ENCODE data around the gene FHL5. TPM values are rescaled to one million over a fixed set of nuclear protein-coding genes. Genes with fewer than 3 reads are reported as not detected.
"Not testable (repeated sequence)": the region's sequence is repeated elsewhere in the genome, so short reads cannot be mapped to it uniquely, and the experiment has no call there.

The FHL5 gene
- total and polyA plus RNA-seq, 3 experiments from 2014 or later = not detected

DNA sequence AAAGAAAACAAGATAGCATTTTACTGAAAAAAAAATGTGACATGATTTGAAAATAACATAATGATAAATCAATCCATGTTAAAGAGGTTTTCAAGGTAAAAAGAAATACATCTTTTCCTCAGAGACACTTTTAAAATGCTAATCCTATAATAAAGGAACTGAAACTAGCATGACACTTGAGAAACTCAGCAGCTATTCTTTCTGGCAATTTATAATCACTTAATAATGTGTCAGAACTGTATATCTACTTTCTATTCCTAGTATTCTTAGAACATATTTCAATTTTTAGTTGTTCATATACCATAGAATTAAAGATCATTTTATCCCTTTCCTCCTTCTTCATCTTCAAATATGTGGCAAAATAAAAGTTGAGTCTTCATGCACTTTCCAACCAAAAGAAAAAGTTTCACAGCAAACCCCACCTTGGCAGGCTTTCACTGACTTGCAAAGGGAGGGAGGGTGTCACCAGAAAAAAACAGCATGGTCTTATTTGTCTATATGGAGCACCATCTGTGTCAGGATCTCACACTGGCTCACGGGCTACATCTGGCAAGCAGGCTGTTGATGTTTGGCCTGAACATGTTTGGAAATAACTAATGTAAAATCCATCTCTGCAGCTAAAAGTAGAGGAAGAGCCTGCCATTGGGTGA is 48.5 kb downstream of the FHL5 start:
- Mint-ChIP-seq H3K9me3 (no peaks in the 10 kb centered on the region), H3K4me1 (no peaks in the 10 kb centered on the region), H3K4me3 (no peak overlapping the region), H3K36me3 (no peaks in the 10 kb centered on the region), H3K27me3 (peaks cover 8 to 31% of the 10 kb centered on the region in 2 donors), H3K27ac (no peak overlapping the region)
- CTCF ChIA-PET = no interaction called here
- no peak overlapping the region for H3K4me3 ChIP-seq (ENCODE audit: low read length)
- POLR2A ChIA-PET = no interaction called here
- DNase-seq = no peak
- no peak overlapping the region for H3K27ac ChIP-seq (ENCODE audit: low read depth, low read length)
- H3K4me1 ChIP-seq (ENCODE audit: insufficient read depth, low read length) = no peaks in the 10 kb centered on the region
- no peaks in the 10 kb centered on the region for H3K9me3 ChIP-seq (ENCODE audit: low read length)
- H3K27me3 ChIP-seq (ENCODE audit: insufficient read depth, low read length, poor library complexity, severe bottlenecking) = no peaks in the 10 kb centered on the region
- H3K36me3 ChIP-seq (ENCODE audit: insufficient read depth, low read length) = no peaks in the 10 kb centered on the region

DNA sequence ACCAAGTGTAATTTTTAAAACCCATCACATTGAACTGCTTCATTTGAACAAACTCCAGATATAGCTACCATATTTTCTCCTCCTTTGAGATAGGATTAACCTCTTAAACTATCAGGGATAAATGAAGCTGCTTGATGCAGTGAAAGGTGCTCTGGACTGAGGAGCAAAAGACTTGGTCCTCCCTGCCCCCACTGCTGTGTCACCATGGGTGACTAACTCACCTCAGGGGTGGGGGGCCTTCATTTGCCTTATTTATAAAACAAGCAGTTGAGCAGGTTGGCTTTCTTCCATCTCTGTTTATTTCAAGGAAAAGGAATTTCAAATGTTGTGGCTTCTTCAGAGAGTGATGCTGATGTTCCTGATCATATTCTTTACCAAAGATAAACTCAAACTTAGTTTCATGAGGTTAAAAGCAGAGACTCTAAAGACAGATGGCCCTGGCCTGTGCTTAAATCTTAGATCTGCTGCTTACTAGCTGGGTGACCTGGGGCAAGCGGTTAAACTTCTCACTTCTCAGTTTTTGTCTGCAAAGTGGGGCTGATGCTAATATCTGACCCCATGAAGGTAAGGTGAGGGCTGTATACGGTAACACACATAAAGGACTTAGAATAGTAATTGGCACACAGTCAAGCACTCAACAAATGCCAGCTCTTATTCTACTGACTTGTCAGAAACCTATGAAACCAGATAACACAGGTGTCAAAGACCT is 50.5 kb downstream of the FHL5 start:
- H3K27ac ChIP-seq (ENCODE audit: low read depth, low read length) = no peak overlapping the region
- ChIA-PET POLR2A (no interaction called here), CTCF (no interaction called here)
- no peak overlapping the region for H3K27ac Mint-ChIP-seq
- peaks cover 11 to 38% of the 10 kb centered on the region in 2 donors for H3K27me3 Mint-ChIP-seq
- H3K4me3 Mint-ChIP-seq = no peak overlapping the region
- no peaks in the 10 kb centered on the region for H3K4me1 Mint-ChIP-seq
- H3K9me3 ChIP-seq (ENCODE audit: low read length) = no peaks in the 10 kb centered on the region
- DNase-seq = no peak
- no peaks in the 10 kb centered on the region for H3K36me3 Mint-ChIP-seq
- no peaks in the 10 kb centered on the region for H3K36me3 ChIP-seq (ENCODE audit: insufficient read depth, low read length)
- no peak overlapping the region for H3K4me3 ChIP-seq (ENCODE audit: low read length)
- H3K4me1 ChIP-seq (ENCODE audit: insufficient read depth, low read length) = no peaks in the 10 kb centered on the region
- no peaks in the 10 kb centered on the region for H3K27me3 ChIP-seq (ENCODE audit: insufficient read depth, low read length, poor library complexity, severe bottlenecking)
- H3K9me3 Mint-ChIP-seq = no peaks in the 10 kb centered on the region

DNA sequence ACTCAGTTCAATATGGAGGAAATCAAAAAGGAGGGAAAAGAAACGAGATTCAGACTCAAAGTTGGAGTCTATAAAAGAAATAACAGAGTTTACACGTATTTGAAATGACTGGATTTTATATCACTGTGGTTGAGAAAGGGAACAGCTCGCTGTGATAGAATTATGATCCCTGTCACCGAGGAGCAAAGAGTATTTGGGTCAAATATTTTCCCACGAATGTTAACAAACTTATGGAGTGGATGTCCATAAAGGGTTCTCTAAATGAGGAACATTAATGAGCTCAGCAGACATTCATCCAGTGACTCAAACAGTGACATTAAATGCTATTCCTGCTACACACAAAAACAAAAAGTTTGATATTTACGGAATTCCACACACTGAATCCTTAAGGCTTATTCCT is 57.9 kb downstream of the FHL5 start:
- H3K36me3 ChIP-seq (ENCODE audit: insufficient read depth, low read length) = no peaks in the 10 kb centered on the region
- Mint-ChIP-seq H3K4me1 (no peaks in the 10 kb centered on the region), H3K27ac (no peak overlapping the region), H3K36me3 (no peaks in the 10 kb centered on the region), H3K27me3 (peaks cover 5 to 32% of the 10 kb centered on the region in 2 donors), H3K9me3 (no peaks in the 10 kb centered on the region), H3K4me3 (no peak overlapping the region)
- ChIA-PET POLR2A (no interaction called here), CTCF (no interaction called here)
- H3K4me1 ChIP-seq (ENCODE audit: insufficient read depth, low read length) = no peaks in the 10 kb centered on the region
- H3K27ac ChIP-seq (ENCODE audit: low read depth, low read length) = no peak overlapping the region
- no peak overlapping the region for H3K4me3 ChIP-seq (ENCODE audit: low read length)
- DNase-seq = no peak
- H3K27me3 ChIP-seq (ENCODE audit: insufficient read depth, low read length, poor library complexity, severe bottlenecking) = no peaks in the 10 kb centered on the region
- no peaks in the 10 kb centered on the region for H3K9me3 ChIP-seq (ENCODE audit: low read length)

DNA sequence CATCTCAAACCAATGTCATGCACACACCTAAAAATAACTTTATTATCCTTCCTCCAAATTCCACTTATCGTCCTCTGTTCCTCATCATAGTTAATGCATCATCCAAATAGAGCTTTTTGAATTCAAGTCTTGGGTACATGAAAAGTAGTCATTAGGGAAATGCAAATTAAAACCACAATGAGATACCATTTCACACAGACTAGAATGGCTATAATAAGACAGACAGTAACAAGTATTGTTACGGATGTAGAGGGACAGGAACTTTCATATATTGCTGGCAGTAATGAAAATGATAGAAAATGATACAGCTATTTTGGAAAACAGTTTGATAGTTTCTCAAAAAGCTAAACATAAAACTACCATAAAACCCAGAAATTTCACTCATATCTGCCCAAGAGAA is 59.1 kb downstream of the FHL5 start:
- Histone ChIP-seq H3K4me3 (ENCODE audit: low read length) (no peak overlapping the region), H3K9me3 (ENCODE audit: low read length) (no peaks in the 10 kb centered on the region), H3K27me3 (ENCODE audit: insufficient read depth, low read length, poor library complexity, severe bottlenecking) (no peaks in the 10 kb centered on the region), H3K36me3 (ENCODE audit: insufficient read depth, low read length) (no peaks in the 10 kb centered on the region), H3K4me1 (ENCODE audit: insufficient read depth, low read length) (no peaks in the 10 kb centered on the region), H3K27ac (ENCODE audit: low read depth, low read length) (no peak overlapping the region)
- Mint-ChIP-seq H3K27ac (no peak overlapping the region), H3K36me3 (no peaks in the 10 kb centered on the region), H3K4me3 (no peak overlapping the region), H3K9me3 (no peaks in the 10 kb centered on the region), H3K4me1 (no peaks in the 10 kb centered on the region), H3K27me3 (peaks cover 5 to 24% of the 10 kb centered on the region in 2 donors)
- ChIA-PET POLR2A (no interaction called here), CTCF (no interaction called here)
- no peak for DNase-seq

DNA sequence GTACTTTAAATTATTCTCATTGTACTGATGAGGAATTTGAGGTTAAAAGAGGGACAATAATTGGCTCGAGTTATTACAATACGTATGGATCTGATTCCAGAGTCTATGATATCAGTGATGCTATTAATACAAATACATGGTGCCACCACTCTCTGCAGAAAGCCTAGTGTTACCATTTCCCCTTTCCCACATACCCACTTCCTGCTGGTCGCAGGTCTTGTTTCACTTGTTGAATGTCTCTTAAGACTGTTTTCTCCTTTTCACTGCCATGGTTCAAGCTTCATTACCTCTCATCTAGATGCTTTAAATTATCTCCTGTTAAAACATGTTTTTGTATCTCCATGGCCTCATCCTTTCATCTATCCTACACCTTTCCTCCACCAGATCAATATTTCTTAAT is 62.0 kb downstream of the FHL5 start:
- ChIA-PET CTCF (no interaction called here), POLR2A (no interaction called here)
- Mint-ChIP-seq H3K4me3 (no peak overlapping the region), H3K27me3 (peaks cover 0 to 18% of the 10 kb centered on the region in 2 donors), H3K9me3 (no peaks in the 10 kb centered on the region), H3K4me1 (no peaks in the 10 kb centered on the region), H3K27ac (no peak overlapping the region), H3K36me3 (no peaks in the 10 kb centered on the region)
- H3K27me3 ChIP-seq (ENCODE audit: insufficient read depth, low read length, poor library complexity, severe bottlenecking) = no peaks in the 10 kb centered on the region
- H3K27ac ChIP-seq (ENCODE audit: low read depth, low read length) = no peak overlapping the region
- no peak for DNase-seq
- no peaks in the 10 kb centered on the region for H3K9me3 ChIP-seq (ENCODE audit: low read length)
- H3K36me3 ChIP-seq (ENCODE audit: insufficient read depth, low read length) = no peaks in the 10 kb centered on the region
- H3K4me1 ChIP-seq (ENCODE audit: insufficient read depth, low read length) = no peaks in the 10 kb centered on the region
- H3K4me3 ChIP-seq (ENCODE audit: low read length) = no peak overlapping the region

DNA sequence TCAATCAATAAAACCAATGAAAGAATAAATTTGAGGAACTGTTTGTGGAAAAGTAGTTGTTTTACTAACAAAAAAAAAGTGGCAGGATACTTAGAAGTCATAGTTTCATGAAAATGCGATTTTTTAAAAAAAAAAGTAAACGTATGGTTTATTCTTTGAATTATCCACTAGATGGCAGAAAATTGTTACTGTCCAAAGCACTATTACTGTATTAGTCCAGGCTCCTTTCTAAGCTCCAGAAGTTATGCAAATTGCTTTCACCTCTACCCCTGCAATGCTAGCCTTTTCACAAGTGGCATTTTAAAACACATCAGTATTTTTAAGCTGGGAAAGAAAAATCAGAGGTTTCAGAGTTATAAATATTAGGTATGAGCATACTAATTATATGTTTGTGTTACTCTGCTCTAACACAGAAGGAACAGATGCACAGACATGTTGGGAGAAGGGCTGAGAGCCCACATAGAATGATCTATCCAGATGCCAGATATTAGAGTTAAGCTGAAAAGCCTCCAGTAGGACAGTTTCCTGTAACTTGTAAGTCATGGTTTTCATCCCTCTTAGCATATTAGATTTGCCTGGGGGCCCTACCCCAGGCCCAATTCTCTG is 63.9 kb downstream of the FHL5 start:
- no peak overlapping the region for H3K4me3 ChIP-seq (ENCODE audit: low read length)
- Mint-ChIP-seq H3K4me3 (no peak overlapping the region), H3K36me3 (no peaks in the 10 kb centered on the region), H3K4me1 (no peaks in the 10 kb centered on the region), H3K27me3 (peaks cover 2 to 17% of the 10 kb centered on the region in 2 donors), H3K27ac (peak overlapping the region in 1 of 8 donors; percentile 10), H3K9me3 (no peaks in the 10 kb centered on the region)
- H3K27me3 ChIP-seq (ENCODE audit: insufficient read depth, low read length, poor library complexity, severe bottlenecking) = no peaks in the 10 kb centered on the region
- DNase-seq = peak in 1 of 5 donors; percentile 3
- no peaks in the 10 kb centered on the region for H3K36me3 ChIP-seq (ENCODE audit: insufficient read depth, low read length)
- no peaks in the 10 kb centered on the region for H3K9me3 ChIP-seq (ENCODE audit: low read length)
- H3K27ac ChIP-seq (ENCODE audit: low read depth, low read length) = no peak overlapping the region
- H3K4me1 ChIP-seq (ENCODE audit: insufficient read depth, low read length) = no peaks in the 10 kb centered on the region
- POLR2A ChIA-PET = interaction anchor here (0.6 kb wide), 1 partner anchor 429 kb away, joined by 6 read pairs; no protein-coding TSS in a partner anchor
- CTCF ChIA-PET = interaction anchor here (0.7 to 1.5 kb wide), 4 partner anchors 11 to 433 kb away, joined by 3 to 10 read pairs (median 4); no protein-coding TSS in a partner anchor

DNA sequence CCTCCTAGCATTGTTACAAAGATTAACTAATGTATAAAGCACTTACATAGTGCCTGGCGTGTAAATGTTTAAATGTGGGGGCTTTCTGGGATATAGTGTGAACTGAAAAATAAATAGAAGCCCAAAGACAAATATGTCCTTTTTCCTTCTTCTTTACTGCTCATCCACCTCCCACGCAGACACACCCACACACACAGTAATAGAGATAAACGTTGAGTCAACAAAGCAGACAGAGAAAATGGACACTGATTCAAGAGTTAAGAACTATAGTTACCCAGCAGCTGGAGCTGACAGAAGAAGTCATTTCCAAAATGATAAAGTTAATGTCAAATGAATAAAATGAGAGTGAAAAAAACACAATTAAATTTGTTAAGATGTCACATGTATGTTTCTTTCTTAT is 68.3 kb downstream of the FHL5 start:
- no peaks in the 10 kb centered on the region for H3K4me1 ChIP-seq (ENCODE audit: insufficient read depth, low read length)
- Mint-ChIP-seq H3K9me3 (no peaks in the 10 kb centered on the region), H3K36me3 (no peaks in the 10 kb centered on the region), H3K27ac (no peak overlapping the region), H3K4me1 (no peaks in the 10 kb centered on the region), H3K27me3 (peaks cover 5 to 25% of the 10 kb centered on the region in 2 donors), H3K4me3 (no peak overlapping the region)
- no peak overlapping the region for H3K4me3 ChIP-seq (ENCODE audit: low read length)
- POLR2A ChIA-PET = no interaction called here
- DNase-seq = no peak
- H3K27ac ChIP-seq (ENCODE audit: low read depth, low read length) = no peak overlapping the region
- H3K36me3 ChIP-seq (ENCODE audit: insufficient read depth, low read length) = no peaks in the 10 kb centered on the region
- CTCF ChIA-PET = no interaction called here
- H3K9me3 ChIP-seq (ENCODE audit: low read length) = no peaks in the 10 kb centered on the region
- no peaks in the 10 kb centered on the region for H3K27me3 ChIP-seq (ENCODE audit: insufficient read depth, low read length, poor library complexity, severe bottlenecking)

DNA sequence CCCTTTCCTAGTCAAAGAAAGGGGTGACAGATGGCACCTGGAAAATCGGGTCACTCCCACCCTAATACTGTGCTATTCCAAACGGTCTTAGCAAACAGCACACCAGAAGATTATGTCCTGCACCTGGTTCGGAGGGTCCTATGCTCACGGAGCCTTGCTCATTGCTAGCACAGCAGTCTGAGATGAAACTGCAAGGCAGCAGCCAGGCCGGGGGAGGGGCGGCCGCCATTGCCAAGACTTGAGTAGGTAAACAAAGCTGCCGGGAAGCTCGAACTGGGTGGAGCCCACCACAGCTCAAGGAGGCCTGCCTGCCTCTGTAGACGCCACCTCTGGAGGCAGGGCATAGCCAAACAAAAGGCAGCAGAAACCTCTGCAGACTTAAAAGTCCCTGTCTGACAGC is 75.1 kb downstream of the FHL5 start:
- peaks cover 7 to 41% of the 10 kb centered on the region in 2 donors for H3K27me3 Mint-ChIP-seq
- H3K36me3 Mint-ChIP-seq; H3K27ac Mint-ChIP-seq; CTCF ChIA-PET; H3K27me3 ChIP-seq (ENCODE audit: insufficient read depth, low read length, poor library complexity, severe bottlenecking); DNase-seq; H3K9me3 ChIP-seq (ENCODE audit: low read length); H3K4me1 Mint-ChIP-seq; POLR2A ChIA-PET; H3K27ac ChIP-seq (ENCODE audit: low read depth, low read length); H3K4me1 ChIP-seq (ENCODE audit: insufficient read depth, low read length); H3K36me3 ChIP-seq (ENCODE audit: insufficient read depth, low read length); H3K9me3 Mint-ChIP-seq; H3K4me3 Mint-ChIP-seq; H3K4me3 ChIP-seq (ENCODE audit: low read length): not testable (repeated sequence)
